Measurements from ENCODE around the gene KLF17.

DNA sequence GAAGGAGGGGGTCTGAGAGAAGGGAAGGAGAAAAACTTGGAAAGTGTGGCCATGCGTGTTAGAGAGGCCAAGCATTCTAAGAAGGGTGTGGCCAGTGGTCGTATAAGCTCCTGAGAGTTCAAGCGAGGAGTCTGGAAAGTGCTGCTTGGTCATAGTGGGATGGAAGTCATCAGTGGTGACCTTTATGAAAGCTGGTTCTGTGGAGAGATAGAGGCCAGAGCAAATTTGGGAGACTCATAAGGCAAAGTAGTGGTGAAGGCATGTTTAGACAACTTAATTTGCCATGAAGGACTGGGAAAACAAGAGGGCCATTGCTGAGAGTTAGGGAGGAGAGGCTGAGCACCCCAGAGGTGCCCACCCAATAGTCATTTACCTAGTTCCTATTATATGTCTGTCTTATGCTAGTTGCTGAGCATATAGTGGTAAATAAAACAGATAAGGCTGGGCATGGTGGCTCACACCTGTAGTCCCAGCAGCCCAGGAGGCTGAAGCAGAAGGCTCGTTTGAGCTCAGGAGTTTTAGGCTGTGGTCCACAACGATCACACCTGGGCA is 1.9 kb downstream of the KLF17 start:
- TF ChIP-seq EZH2 (IDR thresholded peaks at IDR 0.05), result no peak
- no peak for TF ChIP-seq POLR2AphosphoS5 (IDR thresholded peaks at IDR 0.05; ENCODE audit: borderline replicate concordance, low read depth, low read length)

Data from SK-N-MC (cell line).